IPS-15b (cell line): ENCODE results near the gene ULK4.
"Not testable (repeated sequence)": the region's sequence is repeated elsewhere in the genome, so short reads cannot be mapped to it uniquely, and the experiment has no call there.

Experiments
- H3K27me3 ChIP-seq: one replicate; pipeline ENCODE4 v1.6.1; 2013; ENCODE audit warnings: low read length; ENCODE audit not compliant: control insufficient read depth, insufficient read depth
- H3K36me3 ChIP-seq: one replicate; pipeline ENCODE4 v1.6.1; 2013; ENCODE audit warnings: low read length; ENCODE audit not compliant: control insufficient read depth, insufficient read depth
- H3K4me1 ChIP-seq: one replicate; pipeline ENCODE4 v1.6.1; 2013; ENCODE audit warnings: mild to moderate bottlenecking, low read length; ENCODE audit not compliant: control insufficient read depth, insufficient read depth
- H3K4me3 ChIP-seq: one replicate; pipeline ENCODE4 v1.5.1; 2013; ENCODE audit warnings: low read depth, low read length
- H3K9ac ChIP-seq: one replicate; pipeline ENCODE4 v1.6.1; 2013; ENCODE audit warnings: low read depth, mild to moderate bottlenecking, low read length
- H3K9me3 ChIP-seq: one replicate; pipeline ENCODE4 v1.6.1; 2013; ENCODE audit warnings: mild to moderate bottlenecking, low read length; ENCODE audit not compliant: control insufficient read depth, insufficient read depth

The ULK4 gene

DNA sequence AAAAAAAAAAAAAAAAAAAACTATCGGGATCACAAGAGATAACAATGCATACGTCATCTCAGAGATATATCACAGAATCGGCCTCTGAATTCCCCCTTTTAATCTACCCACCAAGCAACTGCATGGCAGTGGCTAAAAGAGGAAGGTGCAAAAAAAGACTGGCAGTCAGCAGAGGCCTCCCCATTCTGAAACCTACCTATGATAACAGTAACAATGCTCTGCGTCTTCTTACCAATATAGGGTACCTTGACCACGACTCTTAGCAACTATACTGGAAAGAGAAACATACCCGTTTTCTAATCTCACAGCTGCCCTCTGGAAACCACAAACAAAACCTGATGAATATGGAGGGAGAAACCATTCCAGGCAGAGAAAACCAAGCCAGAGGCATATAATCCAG is 106.9 kb downstream of the ULK4 start:
- H3K27me3 ChIP-seq, result no peaks in the 10 kb centered on the region
- no peak overlapping the region for H3K9ac ChIP-seq
- no peaks in the 10 kb centered on the region for H3K36me3 ChIP-seq
- no peak overlapping the region for H3K4me3 ChIP-seq
- H3K9me3 ChIP-seq, result no peaks in the 10 kb centered on the region
- H3K4me1 ChIP-seq, result peaks cover 8% of the 10 kb centered on the region

DNA sequence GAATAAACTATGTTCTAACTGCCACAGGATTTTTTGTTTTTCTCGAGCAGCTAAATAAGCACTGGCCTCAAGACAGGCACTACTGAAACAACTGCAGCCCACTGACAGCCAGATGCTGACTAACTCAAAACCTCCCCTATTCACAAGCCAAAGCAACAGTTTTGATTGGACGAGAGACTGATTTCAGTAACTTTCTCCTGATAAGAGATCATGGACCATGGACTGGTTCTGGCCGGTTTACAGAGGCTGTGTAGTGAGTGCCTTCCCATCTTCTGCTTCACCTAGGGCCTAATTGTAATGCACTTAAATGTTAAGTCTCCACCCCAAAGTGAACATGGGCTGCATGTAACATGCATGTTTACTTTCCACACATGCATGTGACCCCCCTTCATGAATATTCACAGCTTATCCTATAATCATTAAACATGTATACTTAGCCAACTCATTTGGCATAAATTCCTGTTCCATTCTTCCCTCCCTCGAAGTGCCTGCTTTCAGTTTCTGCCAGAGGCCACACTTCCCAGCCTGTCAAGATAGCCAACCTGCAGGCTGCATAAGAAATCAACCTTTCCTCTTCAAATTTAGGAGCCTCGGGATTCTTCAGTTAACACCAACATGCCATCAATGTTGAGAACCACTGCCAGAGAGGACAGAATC is 108.2 kb downstream of the ULK4 start:
- H3K9me3 ChIP-seq, result no peaks in the 10 kb centered on the region
- no peak overlapping the region for H3K4me3 ChIP-seq
- no peak overlapping the region for H3K9ac ChIP-seq
- H3K36me3 ChIP-seq, result no peaks in the 10 kb centered on the region
- peaks cover 8% of the 10 kb centered on the region for H3K4me1 ChIP-seq
- H3K27me3 ChIP-seq, result no peaks in the 10 kb centered on the region

GRCh38 chr3:41848753-41849574 is 112.9 kb downstream of the ULK4 start:
- Histone ChIP-seq H3K4me3 (no peak overlapping the region), H3K4me1 (peaks cover 8% of the 10 kb centered on the region), H3K36me3 (no peaks in the 10 kb centered on the region), H3K9me3 (no peaks in the 10 kb centered on the region), H3K27me3 (no peaks in the 10 kb centered on the region), H3K9ac (no peak overlapping the region)

DNA sequence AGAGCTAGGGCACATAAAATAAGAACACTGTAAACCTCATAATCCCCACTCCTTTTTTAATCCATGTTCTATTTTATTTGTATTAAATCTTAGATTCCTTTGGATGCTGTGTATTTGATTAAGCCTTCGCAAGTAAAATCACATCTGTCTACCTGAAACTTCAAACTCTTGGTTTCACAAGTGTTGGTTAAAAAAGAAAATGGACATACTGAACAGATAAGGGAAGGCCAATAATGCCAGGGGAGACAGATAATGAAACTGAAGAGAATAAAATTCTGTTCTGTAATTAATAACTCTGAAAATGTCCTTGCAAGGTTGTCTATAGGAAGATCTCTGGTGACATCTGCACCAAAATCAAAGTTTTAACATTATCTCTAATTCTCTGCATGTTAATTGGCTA is 114.2 kb downstream of the ULK4 start:
- Histone ChIP-seq H3K4me1 (peaks cover 4% of the 10 kb centered on the region), H3K9ac (no peak overlapping the region)

GRCh38 chr3:41846850-41847249 is 115.1 kb downstream of the ULK4 start:
- Histone ChIP-seq H3K4me3 (no peak overlapping the region), H3K4me1 (no peaks in the 10 kb centered on the region), H3K9ac (no peak overlapping the region), H3K9me3 (no peaks in the 10 kb centered on the region), H3K27me3 (no peaks in the 10 kb centered on the region), H3K36me3 (no peaks in the 10 kb centered on the region)

More for the DNA sequence above, 114.2 kb downstream of the ULK4 start:
- H3K4me3 ChIP-seq, result no peak overlapping the region
- no peaks in the 10 kb centered on the region for H3K36me3 ChIP-seq
- no peaks in the 10 kb centered on the region for H3K9me3 ChIP-seq
- no peaks in the 10 kb centered on the region for H3K27me3 ChIP-seq

- no peaks in the 10 kb centered on the region for H3K27me3 ChIP-seq
- H3K4me3 ChIP-seq, result no peak overlapping the region
- no peaks in the 10 kb centered on the region for H3K4me1 ChIP-seq
- no peaks in the 10 kb centered on the region for H3K9me3 ChIP-seq
- no peaks in the 10 kb centered on the region for H3K36me3 ChIP-seq
- no peak overlapping the region for H3K9ac ChIP-seq
Measured at GRCh38 chr3:41845826-41846225, 116.1 kb downstream of the ULK4 start.

DNA sequence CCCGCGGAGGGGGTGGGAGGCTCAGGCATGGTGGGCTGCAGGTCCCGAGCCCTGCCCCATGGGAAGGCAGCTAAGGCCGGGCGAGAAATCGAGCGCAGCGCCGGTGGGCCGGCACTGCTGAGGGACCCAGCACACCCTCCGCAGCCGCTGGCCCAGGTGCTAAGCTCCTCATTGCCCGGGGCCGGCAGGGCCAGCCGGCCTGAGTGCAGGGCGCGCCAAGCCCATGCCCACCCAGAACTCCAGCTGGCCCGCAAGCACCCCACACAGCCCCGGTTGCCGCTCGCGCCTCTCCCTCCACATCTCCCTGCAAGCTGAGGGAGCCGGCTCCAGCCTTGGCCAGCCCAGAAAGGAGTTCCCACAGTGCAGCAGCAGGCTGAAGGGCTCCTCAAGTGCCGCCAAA is 117.6 kb downstream of the ULK4 start:
- not testable (repeated sequence) for H3K36me3 ChIP-seq, H3K4me1 ChIP-seq, H3K9me3 ChIP-seq, H3K4me3 ChIP-seq, H3K27me3 ChIP-seq, H3K9ac ChIP-seq

DNA sequence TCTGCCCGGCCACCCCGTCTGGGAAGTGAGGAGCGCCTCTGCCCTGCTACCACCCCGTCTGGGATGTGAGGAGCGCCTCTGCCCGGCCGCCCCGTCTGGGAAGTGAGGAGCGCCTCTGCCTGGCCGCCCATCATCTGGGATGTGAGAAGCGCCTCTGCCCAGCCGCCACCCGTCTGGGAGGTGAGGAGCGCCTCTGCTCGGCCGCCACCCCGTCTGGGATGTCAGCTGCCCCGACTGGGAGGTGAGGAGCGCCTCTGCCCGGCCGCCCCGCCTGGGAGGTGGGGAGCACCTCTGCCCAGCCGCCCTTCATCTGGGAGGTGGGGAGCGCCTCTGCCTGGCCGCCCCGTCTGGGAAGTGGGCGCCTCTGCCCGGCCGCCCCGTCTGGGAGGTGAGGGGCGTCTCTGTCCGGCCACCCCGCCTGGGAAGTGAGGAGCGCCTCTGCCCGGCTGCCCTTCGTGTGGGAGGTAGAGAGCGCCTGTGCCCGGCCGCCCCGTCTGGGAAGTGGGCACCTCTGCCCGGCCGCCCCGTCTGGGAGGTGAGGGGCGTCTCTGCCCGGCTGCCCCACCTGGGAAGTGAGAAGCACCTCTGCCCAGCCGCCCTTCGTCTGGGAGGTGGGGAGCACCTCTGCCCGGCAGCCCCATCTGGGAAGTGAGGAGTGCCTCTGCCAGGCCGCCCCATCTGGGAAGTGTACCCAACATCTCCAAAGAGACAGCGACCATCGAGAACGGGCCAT is 120.8 kb downstream of the ULK4 start:
- not testable (repeated sequence) for H3K36me3 ChIP-seq, H3K9ac ChIP-seq, H3K4me1 ChIP-seq, H3K4me3 ChIP-seq, H3K27me3 ChIP-seq, H3K9me3 ChIP-seq

DNA sequence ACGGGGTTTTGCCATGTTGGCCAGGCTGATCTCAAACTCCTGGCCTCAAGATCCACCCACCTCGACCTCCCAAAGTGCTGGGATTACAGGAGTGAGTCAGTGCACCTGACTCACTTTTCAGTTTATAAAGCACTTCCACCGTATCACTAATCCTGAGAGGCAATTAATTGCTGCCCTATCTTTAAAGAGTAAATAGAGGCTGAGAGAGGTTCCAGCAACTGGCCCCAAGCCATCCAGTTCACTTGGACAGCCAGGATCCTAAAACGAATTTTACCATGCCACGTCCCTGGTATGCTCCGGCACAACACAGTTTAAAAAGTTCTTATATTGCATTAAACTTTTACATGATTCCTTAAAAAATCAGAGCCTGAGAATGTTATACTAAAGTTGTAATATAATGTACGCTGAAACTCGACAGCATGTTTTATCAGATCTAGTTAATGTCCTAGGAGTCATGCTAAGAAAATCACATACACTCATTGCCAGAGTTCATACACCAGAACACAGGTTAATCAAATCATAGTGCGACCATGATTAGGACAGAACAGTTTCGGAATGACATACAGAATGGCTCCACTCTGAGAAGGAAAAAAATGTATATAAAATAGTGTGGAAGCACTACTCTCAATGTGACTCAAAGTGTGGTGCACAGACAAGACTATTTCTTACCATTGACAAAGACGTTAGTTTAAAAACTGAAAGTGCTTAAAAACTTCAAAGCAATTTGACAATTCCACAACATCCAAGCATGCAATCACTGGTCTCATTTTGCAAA is 125.4 kb downstream of the ULK4 start:
- Histone ChIP-seq H3K9me3 (no peaks in the 10 kb centered on the region), H3K4me1 (no peaks in the 10 kb centered on the region), H3K4me3 (no peak overlapping the region), H3K27me3 (no peaks in the 10 kb centered on the region), H3K36me3 (no peaks in the 10 kb centered on the region), H3K9ac (no peak overlapping the region)

GRCh38 chr3:41833628-41834027 is 128.3 kb downstream of the ULK4 start:
- Histone ChIP-seq H3K4me1 (no peaks in the 10 kb centered on the region), H3K4me3 (no peak overlapping the region), H3K9ac (no peak overlapping the region), H3K9me3 (no peaks in the 10 kb centered on the region), H3K36me3 (no peaks in the 10 kb centered on the region), H3K27me3 (no peaks in the 10 kb centered on the region)

DNA sequence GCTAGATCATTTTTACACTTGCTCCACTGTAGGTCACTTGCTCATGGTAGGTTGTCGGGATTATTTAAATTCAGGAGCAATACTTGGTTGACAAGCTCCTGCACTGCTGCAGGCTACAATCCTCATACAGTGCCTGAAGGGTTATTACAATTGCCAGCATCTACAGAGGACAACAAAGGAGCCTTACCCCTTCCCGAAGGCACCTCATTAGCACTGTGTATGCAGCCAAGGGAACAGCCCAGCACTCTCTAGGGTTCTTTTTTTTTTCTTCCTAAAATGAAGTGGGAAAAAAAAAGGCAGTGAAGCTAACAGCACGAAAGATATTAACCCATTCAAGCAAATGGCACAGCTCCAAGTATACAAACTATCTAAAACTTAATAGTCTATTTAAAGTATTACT is 142.7 kb downstream of the ULK4 start:
- Histone ChIP-seq H3K9ac (no peak overlapping the region), H3K9me3 (peaks cover 4% of the 10 kb centered on the region), H3K36me3 (no peaks in the 10 kb centered on the region), H3K4me1 (no peaks in the 10 kb centered on the region), H3K27me3 (no peaks in the 10 kb centered on the region), H3K4me3 (no peak overlapping the region)
